CD4-positive, alpha-beta T cell treated with Interleukin-6 at 100 ng/mL for 8 hours (primary cell): ENCODE measurements around the gene THADA.

Source experiments
- DNase-seq: peaks from one replicate; pipeline ENCODE4 v3.0.0-alpha.2; 2020; ENCODE audit warnings: mixed read lengths, low spot score

The THADA gene

DNA sequence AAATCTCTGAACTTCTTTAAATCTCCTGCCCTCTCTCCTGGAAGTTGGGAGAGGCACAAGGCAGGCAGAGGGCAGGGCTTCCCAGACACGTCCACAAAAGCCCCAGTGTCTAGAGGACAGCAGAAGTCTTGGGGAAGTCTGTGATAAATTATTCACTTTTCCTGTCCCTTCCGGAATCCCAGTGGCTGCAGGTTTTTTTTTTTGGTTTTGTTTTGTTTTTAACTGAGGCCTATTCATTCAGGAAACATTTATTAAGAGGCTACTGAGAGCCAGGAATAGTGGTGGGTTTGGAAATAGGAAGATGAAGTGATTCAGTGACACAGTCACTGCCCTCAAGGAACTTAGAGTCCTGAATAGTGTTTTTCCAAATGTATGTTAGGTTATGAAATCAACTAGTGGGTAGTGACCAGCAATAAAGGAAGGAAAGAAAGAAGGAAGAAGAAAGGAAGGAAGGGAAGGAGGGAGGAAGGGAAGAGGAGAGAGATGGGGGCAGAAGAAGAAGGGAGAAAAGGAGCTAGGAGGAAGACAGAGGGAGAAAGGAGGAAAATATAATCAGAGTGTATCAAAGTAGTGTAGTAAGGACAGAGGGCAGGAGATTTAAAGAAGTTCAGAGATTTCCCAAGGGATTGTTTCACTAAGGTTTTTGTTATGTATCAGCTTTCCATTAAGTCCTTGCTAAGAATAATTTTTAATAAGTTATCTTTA, 270.6 kb downstream of the THADA start:
- DNase-seq: no peak

DNA sequence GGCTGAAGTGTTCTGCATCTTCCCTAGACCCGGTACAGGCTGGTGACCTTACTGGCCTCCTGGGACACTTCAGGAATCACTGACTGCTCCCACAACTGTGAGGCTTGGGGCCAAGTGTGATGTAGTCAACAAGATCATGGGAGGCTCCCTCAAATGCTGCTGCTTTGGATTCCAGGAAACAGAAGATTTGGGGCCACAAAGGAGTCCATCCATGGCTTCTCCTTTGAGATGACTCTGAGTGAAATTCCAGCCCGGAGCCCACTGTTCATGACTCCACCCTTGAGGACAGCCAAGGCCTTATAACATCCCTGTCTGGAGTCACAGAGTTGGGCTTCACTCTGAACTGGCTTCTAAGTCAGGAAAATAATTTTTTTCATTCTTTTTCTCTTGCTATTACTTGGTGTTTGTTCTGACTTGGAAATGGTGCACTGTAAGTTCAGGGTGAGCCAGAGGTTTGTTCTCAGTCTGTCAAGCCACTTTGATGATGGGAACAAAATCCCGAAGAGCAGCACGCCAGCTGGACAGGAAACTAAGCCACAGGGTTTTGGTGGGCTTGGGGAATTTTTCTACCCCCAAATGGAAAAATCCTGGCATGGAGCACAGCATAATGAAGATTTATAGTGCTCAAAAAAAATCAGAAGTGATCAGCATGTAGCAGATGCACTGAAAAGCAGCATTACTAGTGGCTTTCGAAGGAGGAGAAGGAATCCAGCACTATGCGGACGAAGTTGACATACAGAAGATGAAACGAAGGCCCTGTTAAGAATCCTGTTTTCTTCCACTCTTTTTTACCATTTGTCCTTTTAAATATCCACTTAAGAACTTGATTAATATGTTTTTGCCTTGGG, 271.4 kb downstream of the THADA start:
- DNase-seq: no peak

DNA sequence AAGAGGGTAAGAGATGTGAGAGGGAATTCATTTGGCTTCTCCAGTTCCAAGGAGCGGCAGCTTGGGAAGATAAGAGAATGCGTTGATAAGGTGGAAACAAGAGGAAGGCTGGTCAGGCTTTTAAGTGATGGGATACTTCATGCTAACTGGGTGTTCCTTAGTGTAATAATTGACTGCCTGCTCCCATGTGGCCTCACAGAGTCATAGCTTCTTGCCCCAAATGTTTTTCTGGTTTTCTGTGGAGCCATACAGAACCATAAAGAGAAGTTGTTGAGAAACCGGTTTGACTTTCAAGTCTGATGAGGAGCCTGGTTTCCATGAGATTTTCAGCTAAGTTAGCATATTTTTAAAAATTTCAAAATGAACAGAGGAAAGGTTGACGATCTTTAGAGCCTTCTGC, 272.0 kb downstream of the THADA start:
- no peak for DNase-seq

DNA sequence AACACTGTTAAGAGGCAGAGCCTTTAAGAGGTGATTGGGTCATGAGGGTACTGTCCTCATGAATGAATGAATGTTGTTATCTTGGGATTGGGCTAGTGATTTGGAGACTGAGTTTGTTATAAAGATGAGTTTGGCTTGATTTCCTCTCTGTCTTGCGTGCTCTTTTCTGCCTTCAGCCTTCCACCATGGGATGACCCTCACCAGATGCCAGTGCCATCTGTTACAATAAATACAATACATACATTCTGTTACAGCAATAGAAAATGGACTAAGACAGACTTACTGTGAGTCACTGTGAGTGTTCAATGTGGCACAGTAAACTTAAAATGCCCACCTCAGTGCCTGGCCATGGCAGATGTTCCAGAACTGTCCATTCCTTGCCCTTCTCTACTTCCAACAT, 274.4 kb downstream of the THADA start:
- no peak for DNase-seq

DNA sequence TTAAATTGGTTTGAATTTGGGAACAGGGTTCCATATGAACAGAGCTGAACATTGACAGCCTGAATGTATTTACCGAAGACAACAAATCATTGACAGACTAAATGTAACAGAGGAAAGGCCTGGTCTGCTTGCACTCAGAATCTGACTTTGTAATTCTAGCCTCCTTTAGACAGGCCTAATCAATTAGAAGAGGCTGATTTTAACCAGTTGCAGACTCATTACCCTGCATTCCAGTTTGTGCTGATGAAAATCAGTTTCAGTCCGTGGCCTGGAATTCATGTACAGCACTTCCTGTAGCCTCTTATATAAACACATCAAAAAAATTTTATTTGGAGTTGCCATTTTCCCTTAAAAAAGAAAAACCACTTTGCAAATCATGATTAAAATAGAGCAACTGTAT, 276.3 kb downstream of the THADA start:
- DNase-seq: no peak

DNA sequence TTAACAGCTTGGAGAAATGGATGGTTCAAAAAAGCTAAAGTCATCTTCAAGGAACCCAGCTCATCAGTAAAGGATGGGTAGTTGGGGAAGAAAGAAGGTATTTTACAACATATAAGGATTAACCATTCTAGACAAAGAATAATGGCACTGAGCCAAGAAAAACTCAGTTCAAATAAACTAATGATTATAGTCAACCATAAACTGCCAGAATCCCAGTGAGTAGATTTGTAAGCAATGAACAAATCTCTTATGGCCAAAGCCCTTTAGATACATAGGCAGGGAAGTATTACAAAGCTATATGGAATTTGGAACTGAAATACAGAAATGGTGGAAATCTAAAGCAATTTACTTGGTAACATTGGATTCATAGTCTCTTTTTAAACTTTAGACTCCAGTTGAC, 277.0 kb downstream of the THADA start:
- no peak for DNase-seq

DNA sequence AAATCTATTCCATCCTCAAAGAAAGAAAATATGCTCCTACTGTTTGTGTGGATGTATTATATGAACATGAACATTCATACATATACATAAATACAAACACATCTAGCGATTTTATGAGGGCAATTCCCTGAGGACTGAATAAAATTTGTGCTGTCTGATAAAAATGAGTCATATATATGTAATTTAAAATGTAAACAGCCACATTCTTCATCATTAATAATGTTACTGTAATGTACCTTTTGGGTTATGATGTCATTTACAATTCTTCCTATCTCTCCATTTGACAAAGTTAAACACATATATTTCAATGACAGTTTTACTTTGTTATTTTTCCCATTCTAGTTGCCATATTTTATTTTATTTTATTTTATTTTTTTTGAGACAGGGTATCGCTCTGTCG, 278.2 kb downstream of the THADA start:
- no peak for DNase-seq

DNA sequence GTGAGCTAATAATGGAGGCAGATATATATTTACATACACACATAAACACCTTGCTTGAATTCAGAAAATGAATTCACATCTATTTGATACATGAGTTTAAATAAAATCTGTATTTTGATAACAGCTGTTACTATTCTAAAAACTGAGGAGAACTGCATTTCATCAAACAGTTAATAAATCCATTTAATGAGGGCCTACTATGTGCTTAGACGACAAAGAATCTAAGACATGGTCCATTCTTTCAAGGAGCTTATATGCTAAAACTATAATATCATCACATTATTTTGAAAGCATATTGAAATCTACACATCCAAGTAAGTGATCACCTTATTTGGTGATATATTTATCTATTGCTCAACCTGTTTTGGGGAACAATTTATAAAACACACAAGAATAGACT, 278.6 kb downstream of the THADA start:
- no peak for DNase-seq

DNA sequence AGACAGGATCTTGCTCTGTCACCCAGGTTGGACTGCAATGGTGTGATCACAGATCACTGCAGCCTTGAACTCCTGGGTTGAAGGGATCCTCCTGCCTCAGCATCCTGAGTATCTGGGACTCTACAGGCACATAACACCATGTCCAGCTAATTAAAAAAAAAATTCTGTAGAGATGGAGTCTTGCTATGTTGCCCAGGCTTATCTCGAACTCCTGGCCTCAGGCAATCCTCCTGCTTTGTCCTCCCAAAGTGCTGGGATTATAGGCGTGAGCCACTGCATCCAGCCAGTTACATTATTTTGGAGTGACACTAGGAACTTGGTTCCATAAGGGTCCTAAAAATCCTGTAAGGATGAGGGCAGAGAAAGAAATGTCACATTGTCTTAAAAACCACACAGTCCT, 280.4 kb downstream of the THADA start:
- no peak for DNase-seq

DNA sequence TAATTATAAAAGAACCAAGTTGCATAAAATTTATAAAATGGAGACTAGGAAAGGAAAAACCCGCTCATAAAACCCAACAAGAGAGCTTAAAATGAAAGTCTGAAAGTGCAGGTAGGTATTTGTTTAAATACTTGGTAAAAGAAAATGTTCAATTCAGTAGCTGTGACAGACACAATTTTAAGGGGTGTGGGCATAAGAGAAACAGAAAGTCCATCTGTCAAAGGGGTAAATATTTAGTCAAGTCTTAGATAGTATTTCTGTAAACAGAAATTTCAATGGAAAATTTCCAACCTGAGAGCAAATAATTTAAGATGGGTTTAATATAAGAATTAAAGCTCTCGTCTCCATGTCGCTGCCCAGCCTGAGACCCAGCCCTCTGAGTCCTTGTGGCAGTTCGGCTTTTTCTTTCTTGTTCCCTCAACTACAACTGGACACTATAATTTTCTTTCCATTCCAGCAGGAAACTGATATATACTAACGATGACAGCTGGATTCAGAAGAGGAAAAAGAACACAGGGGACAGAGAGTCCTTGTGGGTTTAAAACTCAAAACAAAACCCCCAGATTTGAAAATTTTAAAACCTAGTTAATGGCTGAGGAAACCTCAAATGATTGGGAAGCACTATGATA, 281.4 kb downstream of the THADA start:
- no peak for DNase-seq

DNA sequence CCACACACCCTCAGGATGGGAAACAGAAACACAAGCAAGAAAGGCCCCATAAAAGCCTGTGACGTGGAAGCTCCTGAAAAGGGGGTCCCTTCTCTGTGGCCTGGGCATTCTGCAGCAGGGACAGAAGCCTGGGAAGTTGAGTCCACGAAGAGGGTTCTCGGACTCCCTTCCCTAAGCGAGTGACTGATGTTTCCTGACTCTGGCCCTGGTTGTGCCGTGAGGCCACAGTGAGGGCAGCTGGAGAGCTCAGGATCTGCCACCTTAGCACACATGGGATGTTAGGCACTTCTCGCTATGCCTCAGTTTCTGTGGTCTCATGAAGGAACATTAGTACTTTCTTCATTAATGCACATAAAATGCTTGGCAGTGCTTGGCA, 282.2 kb downstream of the THADA start:
- no peak for DNase-seq

DNA sequence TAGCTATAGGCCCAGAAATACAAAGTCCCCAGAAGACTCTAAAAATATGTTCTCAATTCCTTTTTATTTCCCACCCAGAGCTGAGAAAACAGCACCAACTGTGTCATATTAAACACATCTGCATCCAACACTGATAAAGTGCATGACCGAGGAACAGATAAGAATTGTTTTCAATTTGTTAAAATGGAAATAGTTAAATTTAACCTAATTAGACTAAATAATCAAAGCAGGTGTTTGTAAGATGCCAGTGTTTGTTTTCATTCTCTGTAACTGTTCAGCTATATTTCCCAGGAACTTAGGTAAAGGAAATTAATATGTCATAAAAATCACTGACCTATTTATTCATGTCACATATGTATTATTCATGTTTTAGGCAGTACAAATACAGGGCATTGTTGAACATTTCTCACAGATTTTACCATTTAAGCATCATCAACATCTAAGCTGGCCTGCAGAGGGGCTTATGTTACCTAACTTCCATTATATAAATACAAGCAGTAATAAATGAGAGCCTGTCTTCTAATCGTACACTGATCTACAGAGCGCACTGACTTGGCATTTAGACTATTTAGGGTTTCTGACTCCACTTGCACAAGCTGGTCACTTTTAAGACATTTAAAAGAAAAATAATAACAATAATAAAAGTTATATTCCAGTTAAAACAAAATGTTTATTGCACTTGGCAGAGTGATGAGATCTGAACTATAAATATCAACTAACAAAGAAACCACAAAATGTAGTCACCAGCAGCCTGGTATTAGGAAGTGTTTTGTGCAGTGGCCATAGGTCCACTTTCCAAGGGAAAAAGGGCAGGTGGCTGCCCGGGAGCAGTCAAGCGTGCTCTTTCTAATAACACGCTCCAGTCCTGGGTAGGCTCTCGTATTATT, 282.8 kb downstream of the THADA start:
- no peak for DNase-seq

DNA sequence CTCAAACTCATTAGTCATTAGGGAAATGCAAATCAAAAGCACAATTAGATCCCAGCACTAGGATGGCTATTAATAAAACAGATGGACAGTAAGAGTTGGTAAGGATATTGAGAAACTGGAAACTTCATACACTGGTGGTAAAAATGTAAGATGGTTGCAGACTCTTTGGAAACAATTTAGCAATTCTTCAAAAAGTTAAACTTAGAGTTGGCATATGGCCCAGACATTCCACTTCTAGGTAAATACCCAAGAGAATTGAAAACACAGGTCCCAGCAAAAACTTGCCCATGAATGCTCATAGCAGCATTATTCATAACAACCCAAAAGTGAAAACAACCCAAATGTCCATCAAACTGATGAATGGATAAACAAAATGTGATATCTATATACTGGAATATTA, 284.6 kb downstream of the THADA start:
- DNase-seq: no peak

DNA sequence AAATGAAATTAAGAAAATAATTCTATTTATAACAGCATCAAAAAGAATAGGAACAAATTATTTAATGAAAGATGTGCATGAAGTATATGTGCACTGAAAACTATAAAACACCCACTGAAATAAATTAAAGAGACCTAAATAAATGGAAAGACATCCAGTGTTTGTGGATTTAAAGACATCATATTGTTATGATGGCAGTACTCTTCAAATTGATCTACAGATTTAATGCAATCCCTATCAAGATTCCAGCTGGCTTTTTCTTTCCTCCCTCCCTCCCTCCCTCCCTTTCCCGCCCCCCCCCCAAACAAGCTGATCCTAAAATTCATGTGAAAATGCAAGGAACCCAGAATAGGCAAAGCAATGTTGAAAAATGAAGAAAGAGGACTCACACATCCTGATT, 285.9 kb downstream of the THADA start:
- no peak for DNase-seq

DNA sequence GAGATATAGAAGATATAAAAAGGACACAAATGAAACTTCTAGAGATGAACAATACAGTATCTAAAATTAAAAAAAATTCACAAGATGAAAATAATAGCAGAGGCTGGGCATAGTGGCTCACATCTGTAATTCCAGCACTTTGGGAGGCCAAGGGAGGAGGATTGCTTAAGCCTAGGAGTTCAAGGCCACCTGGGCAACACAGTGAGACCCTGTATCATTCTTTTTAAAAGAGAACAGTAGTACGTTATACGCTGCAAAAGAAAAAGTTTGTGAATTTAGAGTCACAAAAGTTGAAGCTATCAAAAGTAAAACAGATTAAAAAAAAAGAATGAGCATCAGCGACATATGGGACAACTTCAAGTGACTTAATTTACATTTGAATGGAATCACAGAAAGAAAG, 287.9 kb downstream of the THADA start:
- no peak for DNase-seq

DNA sequence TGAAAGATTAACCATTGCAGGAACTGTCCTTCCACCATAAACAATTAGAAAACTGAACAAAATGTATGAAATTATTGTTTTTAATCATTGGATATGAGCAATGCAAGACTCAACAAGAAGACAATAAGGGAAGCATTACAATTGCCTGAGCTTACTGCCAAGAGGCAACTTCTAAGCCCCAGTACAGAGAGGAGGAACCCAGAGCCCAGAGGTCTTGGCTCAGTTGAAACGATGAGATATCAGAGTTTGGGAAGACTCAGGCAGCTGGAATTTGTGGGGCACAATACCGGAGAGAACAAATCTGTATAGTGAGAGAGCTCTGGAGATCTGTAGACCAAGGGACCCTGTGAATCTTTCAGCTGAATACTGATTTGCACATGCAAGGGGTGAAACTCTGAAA, 288.8 kb downstream of the THADA start:
- DNase-seq: no peak

DNA sequence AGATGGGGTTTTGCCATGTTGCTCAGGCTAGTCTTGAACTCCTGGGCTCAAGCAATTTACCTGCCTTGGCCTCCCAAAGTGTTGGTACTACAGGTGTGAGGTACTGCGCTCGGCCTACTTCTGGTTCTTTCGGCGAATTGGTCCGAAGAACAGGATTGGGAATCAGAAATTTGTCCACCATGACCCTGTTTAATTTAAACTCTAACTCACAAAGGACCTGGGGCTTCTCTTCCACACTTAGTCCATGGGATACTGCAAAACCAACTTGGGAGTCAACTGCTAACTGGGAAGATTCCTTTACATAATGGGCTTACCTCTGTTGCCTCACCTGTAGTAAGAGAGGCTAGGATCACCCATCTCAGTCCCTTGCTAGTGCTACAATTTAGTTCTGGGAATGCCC, 289.6 kb downstream of the THADA start:
- no peak for DNase-seq

DNA sequence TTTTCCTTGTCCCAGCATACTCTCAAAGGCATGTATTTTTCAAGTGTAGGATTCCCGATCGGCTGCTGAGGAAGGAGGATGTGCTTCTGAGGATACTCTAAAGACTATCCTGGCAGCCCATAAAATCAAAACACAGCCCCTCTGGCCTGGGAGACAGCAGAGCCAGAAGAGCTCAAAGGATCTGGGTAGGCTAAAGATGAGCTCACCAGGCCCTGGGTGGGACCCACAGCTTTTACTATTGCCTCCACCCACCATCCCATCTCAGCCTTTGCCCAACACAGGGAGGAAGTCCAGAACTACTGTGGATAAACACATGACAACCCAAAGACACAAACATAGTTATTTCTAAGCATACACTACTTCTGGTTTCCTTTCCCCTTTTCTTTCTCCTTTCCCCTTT, 290.3 kb downstream of the THADA start:
- DNase-seq: no peak

DNA sequence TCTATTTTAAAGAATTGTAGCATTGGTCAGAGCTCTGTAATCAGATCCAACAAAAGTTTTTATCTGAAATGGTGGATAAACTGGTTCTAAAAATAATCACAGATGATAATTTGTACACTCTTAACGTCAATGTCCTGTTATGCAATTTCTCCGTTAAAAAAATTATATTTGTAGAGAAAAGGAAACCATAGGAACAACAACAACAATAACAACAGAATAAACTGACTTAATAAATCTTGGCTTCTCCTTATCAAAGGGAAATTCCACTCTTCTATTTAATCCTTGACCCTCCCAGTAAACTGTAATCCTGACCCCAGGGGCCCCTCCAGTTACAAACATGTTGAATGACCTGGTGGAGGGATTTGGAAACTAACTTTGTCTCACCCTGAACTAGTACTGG, 290.8 kb downstream of the THADA start:
- DNase-seq: no peak

DNA sequence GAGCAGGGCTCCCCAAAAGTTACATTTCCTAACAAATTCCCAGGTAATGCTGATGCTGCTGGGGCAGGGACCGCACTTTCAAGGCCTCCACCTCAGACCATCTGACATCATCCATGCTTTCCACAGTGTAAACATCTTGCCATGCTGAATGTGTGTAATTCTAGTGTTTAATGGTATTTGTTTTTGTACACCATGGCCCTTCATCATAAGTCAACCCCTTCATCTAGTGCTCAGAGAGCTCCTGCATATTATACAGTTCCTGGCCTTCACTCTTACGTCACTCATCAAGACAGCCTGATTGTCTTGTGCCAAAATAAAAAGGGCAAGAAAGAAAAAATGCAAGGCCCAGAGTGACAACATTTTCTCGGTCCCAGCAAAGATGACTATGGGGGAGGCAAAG, 291.9 kb downstream of the THADA start:
- no peak for DNase-seq

DNA sequence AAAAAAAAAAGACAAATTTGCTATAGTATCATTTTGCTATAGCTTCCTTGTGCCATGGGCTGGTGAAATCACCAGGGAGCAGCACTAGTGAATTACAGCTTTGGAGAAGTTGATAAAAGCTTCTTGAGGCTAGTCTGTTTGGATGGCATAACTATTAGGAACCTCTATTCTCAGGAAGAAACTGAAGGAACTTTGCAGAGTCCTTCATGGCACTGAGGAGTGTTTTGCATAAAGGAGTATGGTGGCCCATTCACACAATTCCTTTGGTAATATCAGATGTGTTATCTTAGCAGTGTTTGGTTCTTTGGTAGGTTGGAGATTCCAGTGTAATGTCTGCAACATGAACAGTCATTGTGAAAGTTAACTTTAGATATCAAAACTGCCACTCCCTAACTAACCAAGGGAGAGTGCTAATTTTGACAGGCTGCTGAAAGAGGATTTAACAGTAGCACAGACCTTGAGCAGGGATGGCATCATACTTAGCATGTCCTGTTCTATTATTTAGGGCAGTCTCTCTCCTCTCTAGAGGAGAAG, 292.8 kb downstream of the THADA start:
- no peak for DNase-seq
